Mesendoderm (in vitro differentiated cells): ENCODE data around the gene PA2G4.

Source experiments
- DNase-seq: peaks from one replicate; pipeline ENCODE4 v3.0.0; 2013
- H2AK5ac ChIP-seq: 2 replicates; pipeline ENCODE4 v1.6.1; 2013; ENCODE audit warnings: low read length, inconsistent platforms
- H2BK120ac ChIP-seq: 2 replicates; pipeline ENCODE4 v1.6.1; 2013; ENCODE audit warnings: low read depth, mild to moderate bottlenecking, low read length, moderate library complexity, mixed read lengths
- H2BK15ac ChIP-seq: replicated peaks from 2 replicates; pipeline ENCODE4 v1.6.1; 2013; ENCODE audit warnings: low read depth, mild to moderate bottlenecking, moderate library complexity
- H2BK5ac ChIP-seq: 2 replicates; pipeline ENCODE4 v1.6.1; 2013; ENCODE audit warnings: low read length, inconsistent platforms
- H3K18ac ChIP-seq: 2 replicates; pipeline ENCODE4 v1.6.1; 2013; ENCODE audit warnings: mild to moderate bottlenecking, low read length, mixed read lengths
- H3K23ac ChIP-seq: one replicate; pipeline ENCODE4 v1.6.1; 2013; ENCODE audit warnings: low read length
- H3K27ac ChIP-seq: 2 replicates; pipeline ENCODE4 v1.5.1; 2013; ENCODE audit warnings: low read depth, mild to moderate bottlenecking, inconsistent platforms, low read length, moderate library complexity
- H3K27me3 ChIP-seq: 2 replicates; pipeline ENCODE4 v1.6.1; 2013; ENCODE audit warnings: low read length, control low read depth, mild to moderate bottlenecking, inconsistent platforms; ENCODE audit not compliant: insufficient read depth, poor library complexity
- H3K36me3 ChIP-seq: 2 replicates; pipeline ENCODE4 v1.6.1; 2013; ENCODE audit warnings: low read length, inconsistent platforms; ENCODE audit not compliant: control insufficient read depth, insufficient read depth
- H3K4ac ChIP-seq: one replicate; pipeline ENCODE4 v1.6.1; 2013; ENCODE audit warnings: low read depth, mild to moderate bottlenecking, low read length, moderate library complexity
- H3K4me1 ChIP-seq: 2 replicates; pipeline ENCODE4 v1.6.1; 2013; ENCODE audit warnings: low read depth, low read length, inconsistent platforms; ENCODE audit not compliant: control insufficient read depth
- H3K4me2 ChIP-seq: 2 replicates; pipeline ENCODE4 v1.6.1; 2013; ENCODE audit warnings: low read length
- H3K4me3 ChIP-seq: 2 replicates; pipeline ENCODE4 v1.5.1; 2013; ENCODE audit warnings: mild to moderate bottlenecking, low read length
- H3K56ac ChIP-seq: one replicate; pipeline ENCODE4 v1.6.1; 2013; ENCODE audit warnings: low read length
- H3K79me1 ChIP-seq: 2 replicates; pipeline ENCODE4 v1.6.1; 2013; ENCODE audit warnings: low read length, inconsistent platforms
- H3K79me2 ChIP-seq: 2 replicates; pipeline ENCODE4 v1.6.1; 2013; ENCODE audit warnings: mild to moderate bottlenecking, low read length; ENCODE audit not compliant: control insufficient read depth, insufficient read depth
- H3K9ac ChIP-seq: 2 replicates; pipeline ENCODE4 v1.6.1; 2013; ENCODE audit warnings: low read length, inconsistent platforms
- H4K5ac ChIP-seq: one replicate; pipeline ENCODE4 v1.6.1; 2013; ENCODE audit warnings: low read length
- H4K8ac ChIP-seq: one replicate; pipeline ENCODE4 v1.6.1; 2013; ENCODE audit warnings: low read depth, mild to moderate bottlenecking, control low read depth, low read length, moderate library complexity
- WGBS: extraction: QIAGEN DNeasy Blood & Tissue Kit; methylation state at CpG from one replicate; pipeline ENCODE4 v1.1.7; 2013; ENCODE audit warnings: low lambda C conversion rate, missing lambda C conversion rate; ENCODE audit not compliant: insufficient coverage; ENCODE audit errors: extremely low coverage; 5-methylcytosine and 5-hydroxymethylcytosine counted together

Gene PA2G4

DNA sequence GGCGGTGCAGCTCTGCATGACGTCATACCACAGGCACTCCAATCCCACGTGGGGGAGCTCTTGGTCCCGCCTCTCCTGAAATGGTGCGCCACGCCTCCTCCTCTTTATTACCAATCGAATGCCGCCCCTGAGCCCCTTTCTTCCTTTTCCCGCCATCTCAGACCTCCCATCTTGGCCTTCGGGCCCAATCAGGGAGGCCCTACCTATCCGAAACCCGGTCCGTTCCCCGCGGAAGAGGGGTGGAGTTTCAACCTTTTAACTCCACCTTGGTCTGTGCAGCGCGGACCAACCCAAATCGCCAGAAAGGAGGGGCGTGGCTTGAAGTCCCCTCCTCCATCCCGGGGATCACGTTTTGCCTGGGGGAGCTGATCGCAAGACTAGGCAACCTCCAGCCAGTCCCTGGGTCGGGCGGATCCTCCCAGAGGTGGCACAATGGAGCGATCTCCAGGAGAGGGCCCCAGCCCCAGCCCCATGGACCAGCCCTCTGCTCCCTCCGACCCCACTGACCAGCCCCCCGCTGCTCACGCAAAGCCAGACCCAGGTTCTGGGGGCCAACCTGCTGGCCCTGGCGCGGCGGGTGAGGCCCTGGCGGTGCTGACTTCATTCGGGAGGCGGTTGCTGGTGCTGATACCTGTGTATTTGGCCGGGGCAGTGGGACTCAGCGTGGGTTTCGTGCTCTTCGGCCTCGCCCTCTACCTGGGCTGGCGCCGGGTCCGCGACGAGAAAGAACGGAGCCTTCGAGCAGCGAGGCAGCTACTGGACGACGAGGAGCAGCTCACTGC, 23.7 kb downstream of the PA2G4 start, which contains the start of gene ESYT1:
TSS of gene ESYT1 (plus strand) at position 380 of the 782 bp plus-strand sequence. CDS start at position 433, 53 bp downstream.
- H2BK120ac ChIP-seq: no peak within 1 kb of the TSS
- H3K4me3 ChIP-seq: peak within 1 kb of the TSS; percentile 76
- no peak within 1 kb of the TSS for H2BK15ac ChIP-seq
- peak within 1 kb of the TSS; percentile 72 for H3K9ac ChIP-seq
- H3K4me2 ChIP-seq: peak within 1 kb of the TSS; percentile 98
- H3K27me3 ChIP-seq: no peaks in the 10 kb centered on the region
- H3K79me2 ChIP-seq: peaks cover 4% of the 10 kb centered on the region
- peak within 1 kb of the TSS; percentile 77 for H2BK5ac ChIP-seq
- no peak within 1 kb of the TSS for H4K5ac ChIP-seq
- H3K56ac ChIP-seq: peak within 1 kb of the TSS; percentile 86
- peak within 1 kb of the TSS; percentile 1 for H3K23ac ChIP-seq
- peak within 1 kb of the TSS; percentile 13 for H3K18ac ChIP-seq
- no peak within 1 kb of the TSS for H2AK5ac ChIP-seq
- DNase-seq: peak; percentile 100
- peaks cover 12% of the 10 kb centered on the region for H3K79me1 ChIP-seq
- peaks cover 8% of the 10 kb centered on the region for H3K4me1 ChIP-seq
- H3K27ac ChIP-seq: peak within 1 kb of the TSS; percentile 51
- no peak within 1 kb of the TSS for H3K4ac ChIP-seq
- H3K36me3 ChIP-seq: no peaks in the 10 kb centered on the region
- WGBS: no CpG with 5 or more reads among the region's 49 CpGs
- no peak within 1 kb of the TSS for H4K8ac ChIP-seq

DNA sequence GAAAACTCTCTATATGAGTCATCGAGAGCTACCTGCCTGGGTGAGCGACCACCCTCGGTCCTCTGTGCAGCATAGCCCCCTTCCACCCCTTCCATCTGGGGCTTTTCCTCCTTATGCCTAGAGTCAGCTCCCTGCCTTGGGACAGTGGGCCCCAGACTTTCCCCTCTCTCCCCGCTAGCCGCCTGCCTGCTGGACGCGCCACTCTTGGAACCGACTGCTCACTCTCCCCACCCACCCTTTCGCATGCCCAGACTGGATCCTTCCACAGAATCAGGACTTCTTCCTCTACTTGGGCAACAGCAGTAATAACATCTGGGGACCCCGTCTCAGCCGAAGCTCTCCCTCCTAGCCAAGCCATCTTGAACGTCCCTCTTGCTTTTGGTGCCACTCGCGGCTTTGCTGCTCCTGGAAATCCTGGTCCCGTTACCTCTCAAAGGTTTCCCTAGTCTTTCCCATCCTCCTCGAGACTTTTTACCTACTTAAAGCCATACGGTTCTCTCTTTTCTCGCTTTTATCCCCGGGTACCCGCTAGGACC, 24.4 kb downstream of the PA2G4 start:
- peak overlapping the region; percentile 51 for H3K27ac ChIP-seq
- H3K4me3 ChIP-seq: peak overlapping the region; percentile 76
- no peak overlapping the region for H2BK15ac ChIP-seq
- H3K4me2 ChIP-seq: peak overlapping the region; percentile 98
- no peak overlapping the region for H4K5ac ChIP-seq
- DNase-seq: no peak
- no peaks in the 10 kb centered on the region for H3K27me3 ChIP-seq
- peak overlapping the region; percentile 1 for H3K23ac ChIP-seq
- no CpG with 5 or more reads among the region's 20 CpGs for WGBS
- peaks cover 4% of the 10 kb centered on the region for H3K79me2 ChIP-seq
- H3K18ac ChIP-seq: peak overlapping the region; percentile 13
- peak overlapping the region; percentile 86 for H3K56ac ChIP-seq
- H2AK5ac ChIP-seq: no peak overlapping the region
- H3K79me1 ChIP-seq: peaks cover 12% of the 10 kb centered on the region
- H2BK5ac ChIP-seq: no peak overlapping the region
- H3K36me3 ChIP-seq: peaks cover 5% of the 10 kb centered on the region
- H3K4me1 ChIP-seq: peaks cover 8% of the 10 kb centered on the region
- H4K8ac ChIP-seq: no peak overlapping the region
- H3K9ac ChIP-seq: peak overlapping the region; percentile 72
- no peak overlapping the region for H3K4ac ChIP-seq
- no peak overlapping the region for H2BK120ac ChIP-seq

DNA sequence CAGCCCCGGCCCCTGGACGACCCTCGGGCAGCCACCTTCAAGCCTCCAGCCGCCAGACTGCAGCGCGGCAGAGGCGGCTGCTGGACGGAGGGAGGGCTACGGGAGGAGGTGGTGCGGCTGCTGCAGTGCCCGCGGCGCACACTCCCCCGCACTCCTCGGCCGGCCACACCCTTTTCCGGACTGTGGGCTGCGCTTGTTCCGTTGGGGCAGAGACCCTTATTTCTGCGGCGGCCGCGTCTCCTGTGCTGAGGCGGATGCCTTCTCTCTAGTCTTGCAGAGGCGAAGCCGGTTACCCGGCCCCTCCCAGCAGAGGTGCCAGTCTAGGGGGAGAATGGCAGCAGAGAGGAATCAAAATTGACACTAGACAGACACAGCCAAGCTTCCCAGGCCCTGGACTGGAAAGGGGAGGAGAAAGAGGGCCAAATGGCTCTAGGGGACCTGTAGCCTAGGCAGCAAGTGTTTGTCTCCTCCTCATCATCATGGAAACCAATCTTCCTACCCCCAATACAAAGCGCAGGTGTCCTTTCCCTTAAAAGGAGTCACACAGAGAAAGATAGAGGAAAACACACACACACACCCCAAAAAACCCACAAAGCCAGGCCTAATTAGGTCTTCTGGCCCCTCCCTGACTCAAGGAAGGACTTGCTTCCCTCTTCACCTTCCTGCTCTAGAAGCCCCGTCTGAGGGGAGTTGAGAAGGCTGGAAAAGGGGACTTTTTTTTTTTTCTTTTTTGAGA, 25.0 kb downstream of the PA2G4 start:
- Histone ChIP-seq H3K79me2 (peaks cover 4% of the 10 kb centered on the region), H2BK15ac (no peak overlapping the region), H3K79me1 (peaks cover 10% of the 10 kb centered on the region), H2BK120ac (no peak overlapping the region), H3K36me3 (peaks cover 9% of the 10 kb centered on the region), H4K5ac (no peak overlapping the region), H3K9ac (peak overlapping the region; percentile 72), H3K4me1 (peaks cover 8% of the 10 kb centered on the region), H3K56ac (peak overlapping the region; percentile 86), H3K27ac (no peak overlapping the region), H3K27me3 (no peaks in the 10 kb centered on the region), H3K18ac (no peak overlapping the region), H4K8ac (no peak overlapping the region), H3K4me2 (peak overlapping the region; percentile 98), H2BK5ac (no peak overlapping the region), H2AK5ac (peak overlapping the region; percentile 73), H3K23ac (peak overlapping the region; percentile 1), H3K4ac (no peak overlapping the region), H3K4me3 (peak overlapping the region; percentile 76)
- peak; percentile 66 for DNase-seq
- no CpG with 5 or more reads among the region's 29 CpGs for WGBS

DNA sequence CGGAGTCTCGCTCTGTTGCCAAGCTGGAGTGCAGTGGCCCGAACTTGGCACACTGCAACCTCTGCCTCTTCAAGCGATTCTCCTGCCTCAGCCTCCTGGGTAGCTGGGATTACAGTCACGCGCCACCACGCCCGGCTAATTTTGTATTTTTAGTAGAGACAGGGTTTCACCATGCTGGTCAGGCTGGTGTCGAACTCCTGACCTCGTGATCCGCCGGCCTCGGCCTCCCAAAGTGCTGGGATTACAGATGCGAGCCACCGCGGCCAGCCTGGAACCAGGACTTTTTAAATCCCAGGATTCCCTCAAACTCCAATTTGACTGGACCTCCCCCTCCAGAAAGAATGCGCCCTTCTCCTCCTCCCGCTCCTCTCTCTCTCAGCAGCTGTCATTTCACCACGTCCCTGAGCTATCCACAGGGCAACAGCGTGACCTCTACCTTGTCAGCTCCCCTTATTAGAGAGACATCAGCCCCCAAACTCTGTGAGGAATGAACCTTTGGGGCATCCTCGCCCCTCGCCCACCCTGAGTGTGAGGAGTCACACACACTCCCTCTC, 25.7 kb downstream of the PA2G4 start:
- peaks cover 9% of the 10 kb centered on the region for H3K36me3 ChIP-seq
- no peak overlapping the region for H2BK5ac ChIP-seq
- no peak overlapping the region for H3K18ac ChIP-seq
- peaks cover 10% of the 10 kb centered on the region for H3K79me1 ChIP-seq
- no peak overlapping the region for H2BK15ac ChIP-seq
- H2AK5ac ChIP-seq: no peak overlapping the region
- H3K27ac ChIP-seq: no peak overlapping the region
- no peak for DNase-seq
- peaks cover 8% of the 10 kb centered on the region for H3K4me1 ChIP-seq
- peak overlapping the region; percentile 72 for H3K9ac ChIP-seq
- H4K5ac ChIP-seq: no peak overlapping the region
- peaks cover 4% of the 10 kb centered on the region for H3K79me2 ChIP-seq
- no peak overlapping the region for H2BK120ac ChIP-seq
- H3K56ac ChIP-seq: peak overlapping the region; percentile 86
- H3K4me2 ChIP-seq: no peak overlapping the region
- WGBS: no CpG with 5 or more reads among the region's 22 CpGs
- H4K8ac ChIP-seq: no peak overlapping the region
- H3K4ac ChIP-seq: no peak overlapping the region
- no peak overlapping the region for H3K23ac ChIP-seq
- no peak overlapping the region for H3K4me3 ChIP-seq
- no peaks in the 10 kb centered on the region for H3K27me3 ChIP-seq

DNA sequence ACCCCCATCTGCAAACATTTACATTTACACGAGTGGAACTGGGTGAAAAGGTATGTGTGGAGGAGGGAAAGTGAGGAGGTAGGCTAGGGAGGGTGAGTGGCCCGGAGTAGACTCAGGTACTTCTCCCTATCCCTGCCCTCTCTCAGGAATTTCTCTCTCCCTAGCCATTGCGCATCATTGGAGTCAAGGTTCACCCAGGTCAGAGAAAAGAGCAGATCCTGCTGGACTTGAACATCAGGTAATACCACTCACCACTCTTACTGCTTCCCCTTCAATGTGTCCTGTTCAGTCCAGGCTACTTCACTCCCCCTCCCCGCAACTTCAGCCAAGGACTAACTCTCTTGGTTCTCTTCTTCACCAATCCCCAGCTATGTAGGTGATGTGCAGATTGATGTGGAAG, 26.5 kb downstream of the PA2G4 start:
- Histone ChIP-seq H3K56ac (no peak overlapping the region), H3K18ac (no peak overlapping the region), H4K8ac (no peak overlapping the region), H3K27ac (no peak overlapping the region), H2BK5ac (no peak overlapping the region), H2AK5ac (no peak overlapping the region), H3K79me1 (peaks cover 10% of the 10 kb centered on the region), H3K79me2 (peaks cover 4% of the 10 kb centered on the region), H3K4ac (no peak overlapping the region), H3K36me3 (peaks cover 9% of the 10 kb centered on the region), H3K23ac (no peak overlapping the region), H3K9ac (no peak overlapping the region), H2BK15ac (no peak overlapping the region), H3K4me1 (peaks cover 8% of the 10 kb centered on the region), H3K4me3 (no peak overlapping the region), H3K27me3 (no peaks in the 10 kb centered on the region), H2BK120ac (no peak overlapping the region), H3K4me2 (no peak overlapping the region), H4K5ac (no peak overlapping the region)
- WGBS: no CpG with 5 or more reads among the region's 4 CpGs
- no peak for DNase-seq
